DMS 273 (cell line): Measurements from ENCODE around the gene PKN2.
"Not testable (repeated sequence)": the region's sequence is repeated elsewhere in the genome, so short reads cannot be mapped to it uniquely, and the experiment has no call there.

Source experiments
- DNase-seq: peaks from one replicate; lab custom pipeline; 2025; ENCODE audit not compliant: unreplicated experiment; lab: John Stamatoyannopoulos, UW

PKN2 gene

GRCh38 chr1:88876573-88877365 lies 192.7 kb downstream of the PKN2 start:
- DNase-seq, result no peak

- DNase-seq, result peak; percentile 52
Measured at GRCh38 chr1:88877382-88877825, 193.3 kb downstream of the PKN2 start.

- DNase-seq, result no peak
Measured at GRCh38 chr1:88877911-88878310, 193.8 kb downstream of the PKN2 start.

GRCh38 chr1:88878731-88879130 lies 194.7 kb downstream of the PKN2 start:
- DNase-seq, result no peak

- not testable (repeated sequence) for DNase-seq
Measured at GRCh38 chr1:88880717-88881116, 196.6 kb downstream of the PKN2 start.

GRCh38 chr1:88883156-88883555 lies 199.1 kb downstream of the PKN2 start:
- DNase-seq, result no peak
